Eye (tissue), 1 donor: Measurements from ENCODE around the gene C1orf115.
"Not testable (repeated sequence)": the region's sequence is repeated elsewhere in the genome, so short reads cannot be mapped to it uniquely, and the experiment has no call there.

Experiments used
- DNase-seq: peaks from one replicate; pipeline ENCODE4 v3.0.0-alpha.2; 2015

C1orf115 gene

DNA sequence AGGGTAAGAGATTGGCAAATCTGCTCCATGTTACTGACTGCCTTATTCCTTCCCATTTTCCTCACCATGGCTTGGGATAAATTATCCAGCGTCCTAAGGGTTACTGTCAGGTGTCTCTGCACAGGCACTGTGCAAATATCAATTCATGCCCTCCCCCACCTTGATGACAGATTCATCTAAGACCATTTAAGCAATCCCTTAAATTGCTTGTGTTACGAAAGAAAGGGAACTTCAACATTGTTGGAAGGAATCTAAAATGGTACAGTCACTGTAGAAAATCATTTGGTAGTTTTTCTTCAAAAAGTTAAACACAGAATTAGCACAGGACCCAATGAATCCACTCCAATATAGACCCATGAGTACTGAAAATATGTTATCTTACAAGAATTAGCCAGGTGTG is 40.3 kb downstream of the C1orf115 start:
- no peak for DNase-seq

DNA sequence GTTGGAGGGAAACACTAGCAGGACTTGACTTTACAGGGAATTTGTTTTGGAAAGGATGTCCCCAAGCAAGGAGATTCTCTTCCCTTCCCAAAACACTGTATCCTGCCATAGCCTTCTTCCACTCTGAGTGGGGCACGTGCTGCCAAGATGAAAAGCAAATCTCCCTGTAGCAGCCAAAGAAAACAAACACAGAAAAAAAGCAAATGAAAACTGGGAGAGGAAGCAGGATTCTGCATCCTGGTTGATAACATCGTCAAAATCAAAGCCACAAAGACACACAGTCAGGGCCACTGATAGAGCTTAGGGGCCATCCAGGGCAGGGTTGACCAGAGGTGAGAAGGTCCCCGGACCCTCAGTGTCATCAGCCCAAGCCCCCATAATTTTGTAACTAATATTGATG is 42.0 kb downstream of the C1orf115 start:
- no peak for DNase-seq

DNA sequence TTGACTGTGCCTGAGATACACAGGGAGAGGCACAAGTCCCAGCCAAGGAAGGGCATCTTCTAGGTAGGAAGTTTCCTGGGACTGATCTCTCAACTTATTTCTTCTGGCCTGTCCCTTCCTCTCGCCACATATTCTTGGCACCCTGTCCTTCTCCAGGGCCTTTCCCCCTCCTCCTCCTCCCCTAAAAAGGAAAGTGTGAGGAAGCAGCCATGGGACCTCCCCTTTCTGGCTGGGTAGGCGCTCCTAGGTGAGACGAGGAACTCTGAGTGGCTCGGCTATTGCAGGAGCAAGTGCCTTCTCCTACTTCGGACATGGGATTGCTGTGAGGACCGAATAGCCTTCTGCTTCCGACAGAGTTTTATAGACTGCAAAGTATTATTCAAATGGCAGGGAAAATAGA is 42.5 kb downstream of the C1orf115 start:
- no peak for DNase-seq

DNA sequence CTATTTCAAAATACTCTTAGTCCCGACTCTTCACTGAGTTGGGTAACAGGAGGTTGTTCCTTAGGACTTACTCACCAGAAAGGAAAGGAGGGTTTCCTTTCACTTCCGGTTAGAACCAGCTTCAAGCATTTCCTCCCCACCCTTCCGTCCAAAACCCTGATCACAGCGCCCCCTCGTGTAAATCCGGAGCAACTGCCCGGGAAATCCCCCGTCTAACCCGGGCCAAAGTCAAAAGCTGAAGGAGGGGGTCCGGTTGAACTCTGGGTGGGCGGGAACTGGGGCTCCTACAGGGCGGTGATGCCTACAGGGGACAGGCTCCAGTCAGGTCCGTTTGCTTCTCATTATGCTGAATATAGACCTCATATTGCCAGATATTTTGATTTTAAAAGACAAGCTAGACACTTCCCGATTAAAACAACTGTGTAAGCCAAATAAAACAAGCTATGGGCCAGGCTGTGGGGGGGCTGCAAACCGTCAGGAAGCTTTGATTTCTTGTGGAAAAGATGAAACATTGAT is 43.0 kb downstream of the C1orf115 start:
- DNase-seq = peak; percentile 88

DNA sequence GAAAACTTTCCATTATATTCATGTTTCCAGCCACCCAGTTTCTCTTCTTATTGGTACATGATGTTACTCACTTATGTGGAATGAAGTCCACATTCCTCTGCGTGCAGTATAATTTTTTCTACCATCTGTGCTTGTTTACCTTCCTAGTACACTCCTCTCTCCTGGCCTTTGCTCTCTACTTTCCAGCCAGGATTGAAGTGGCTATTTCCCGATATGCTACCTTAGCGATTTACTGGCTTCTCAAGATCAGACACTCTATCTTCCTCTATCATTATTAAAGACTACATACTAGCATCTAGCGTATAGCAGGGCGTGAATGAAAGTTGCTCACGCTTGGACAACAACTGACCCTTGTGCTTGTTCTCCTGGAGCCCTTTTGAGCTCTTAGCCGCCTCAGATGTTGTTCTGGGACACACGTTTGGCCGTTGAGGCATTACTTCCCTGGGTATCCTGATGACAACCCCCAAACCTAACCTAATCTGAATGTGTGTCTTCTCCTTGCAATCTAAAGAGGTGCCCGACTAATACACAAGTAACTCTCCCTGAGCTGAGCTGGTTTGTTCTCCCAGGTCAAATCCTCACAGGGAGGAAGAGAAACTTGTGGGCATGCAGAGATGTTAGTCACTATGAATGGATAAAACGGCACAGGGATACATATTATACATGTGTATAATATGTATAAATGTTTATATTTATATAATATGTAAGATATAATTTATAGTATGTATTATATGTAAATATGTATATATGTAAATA is 44.6 kb downstream of the C1orf115 start:
- DNase-seq = no peak

DNA sequence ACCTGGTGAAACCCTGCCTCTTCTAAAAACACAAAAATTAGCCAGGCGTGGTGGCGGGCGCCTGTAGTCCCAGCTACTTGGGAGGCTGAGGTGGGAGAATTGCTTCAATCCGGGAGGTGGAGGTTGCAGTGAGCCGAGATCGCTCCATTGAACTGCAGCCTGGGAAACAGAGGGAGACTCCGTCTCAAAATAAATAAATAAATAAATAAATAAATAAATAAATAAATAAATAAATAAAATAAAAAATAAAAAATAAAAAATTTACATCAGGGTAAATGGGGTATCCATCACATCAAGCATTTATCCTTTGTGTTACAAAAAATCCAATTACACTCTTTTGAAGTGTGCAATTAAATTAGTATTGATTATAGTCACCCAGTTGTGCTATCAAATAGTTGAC is 46.1 kb downstream of the C1orf115 start:
- DNase-seq = not testable (repeated sequence)

DNA sequence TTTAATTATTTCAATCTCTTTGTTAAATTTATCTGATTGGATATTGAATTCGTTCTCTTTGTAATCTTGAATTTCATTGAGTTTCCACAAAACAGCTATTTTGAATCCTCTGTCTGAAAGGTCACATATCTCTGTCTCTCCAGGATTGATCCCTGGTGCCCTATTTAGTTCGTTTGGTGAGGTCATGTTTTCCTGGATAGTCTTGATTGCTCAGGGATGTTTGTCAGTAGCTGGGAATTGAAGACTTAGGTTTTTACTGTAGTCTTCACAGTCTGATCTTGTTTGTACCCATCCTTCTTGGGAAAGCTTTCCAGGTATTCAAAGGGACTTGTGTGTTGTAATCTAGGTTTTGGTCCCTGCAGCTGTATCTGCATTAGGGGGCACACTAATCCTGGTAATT is 51.2 kb downstream of the C1orf115 start:
- no peak for DNase-seq

DNA sequence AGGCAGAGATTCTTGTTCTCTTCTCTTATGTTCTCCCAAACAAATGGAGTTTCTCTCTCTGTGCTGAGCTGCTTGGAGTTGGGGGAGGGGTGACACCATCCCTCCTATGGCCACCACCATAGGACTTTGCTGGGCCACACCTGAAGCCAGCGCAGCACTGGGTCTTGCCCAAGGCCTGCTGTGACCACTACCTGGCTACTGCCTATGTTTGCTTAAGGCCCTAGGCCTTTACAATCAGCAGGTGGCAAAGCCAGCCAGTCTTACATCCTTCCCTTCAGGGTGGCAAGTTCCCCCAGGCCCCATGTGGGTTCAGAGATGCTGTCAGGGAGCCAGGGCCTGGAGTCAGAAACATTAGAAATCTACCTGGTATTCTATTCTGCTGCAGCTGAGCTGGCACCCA is 51.7 kb downstream of the C1orf115 start:
- DNase-seq = no peak

DNA sequence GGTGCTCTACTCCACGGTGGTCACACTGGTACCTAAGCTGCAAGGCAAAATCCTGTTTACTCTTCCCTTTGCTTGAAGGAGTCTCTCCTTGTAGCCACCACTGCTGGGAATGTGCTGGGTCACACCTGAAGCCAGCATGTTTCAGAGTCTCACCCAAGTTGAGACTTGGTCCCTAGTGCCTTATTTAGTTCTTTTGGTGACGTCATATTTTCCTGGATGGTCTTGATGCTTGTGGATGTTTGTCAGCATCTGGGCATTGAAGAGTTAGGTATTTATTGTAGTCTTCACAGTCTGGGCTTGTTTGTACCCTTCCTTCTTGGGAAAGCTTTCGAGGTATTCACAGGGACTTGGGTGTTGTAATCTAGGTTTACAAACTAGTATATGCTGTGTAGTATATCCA is 52.4 kb downstream of the C1orf115 start:
- DNase-seq = no peak

DNA sequence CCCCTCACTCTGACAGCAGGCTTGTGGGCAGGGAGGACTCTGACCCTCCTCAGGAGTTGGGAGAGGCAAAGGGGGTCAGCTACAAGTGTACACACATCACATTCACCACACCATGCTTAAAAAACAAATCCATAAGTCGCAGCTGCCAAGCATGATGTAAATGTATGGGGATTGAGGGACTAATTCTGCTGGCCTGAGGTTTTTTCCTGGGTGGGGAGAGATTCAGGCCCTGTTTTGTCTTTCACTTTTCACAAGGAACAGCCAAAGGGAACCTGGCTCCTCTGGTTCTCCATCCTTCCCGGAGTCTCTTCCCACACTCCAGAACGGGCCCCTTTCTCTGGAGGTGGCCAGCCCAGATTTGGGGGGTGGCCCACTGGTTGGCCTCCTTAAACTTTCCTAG is 56.7 kb downstream of the C1orf115 start:
- peak; percentile 21 for DNase-seq

DNA sequence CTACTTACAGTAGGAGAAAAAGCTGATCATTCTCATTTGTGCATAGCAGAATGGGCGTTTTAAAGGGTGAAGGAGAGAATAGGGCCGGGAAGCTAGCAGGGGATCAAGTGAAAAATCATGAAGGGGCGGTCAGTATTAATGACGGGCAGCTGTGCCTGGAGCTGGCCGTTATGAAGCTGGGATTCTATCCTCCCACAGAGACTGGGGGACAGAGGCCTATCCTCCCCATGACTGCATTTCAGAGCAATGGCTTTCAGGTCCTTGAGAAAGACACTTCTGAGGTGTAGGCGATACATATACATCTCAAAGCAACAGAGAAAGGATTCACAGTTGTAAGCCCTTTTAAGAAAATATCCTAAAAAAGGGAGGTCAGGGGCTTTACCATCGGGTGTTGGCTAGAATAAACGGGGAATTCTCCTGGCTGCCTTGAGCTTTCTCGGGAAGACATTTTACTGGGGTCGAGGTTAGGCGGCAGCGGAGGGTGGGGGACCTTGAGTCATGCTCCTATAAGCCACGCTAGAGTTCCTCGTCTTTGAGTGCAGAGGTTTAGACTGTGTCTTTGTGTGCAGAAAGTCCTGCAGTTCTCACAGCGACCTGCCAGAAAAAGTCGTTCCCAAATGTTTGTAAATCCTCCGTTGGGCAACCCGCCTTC is 57.4 kb downstream of the C1orf115 start:
- DNase-seq = no peak

DNA sequence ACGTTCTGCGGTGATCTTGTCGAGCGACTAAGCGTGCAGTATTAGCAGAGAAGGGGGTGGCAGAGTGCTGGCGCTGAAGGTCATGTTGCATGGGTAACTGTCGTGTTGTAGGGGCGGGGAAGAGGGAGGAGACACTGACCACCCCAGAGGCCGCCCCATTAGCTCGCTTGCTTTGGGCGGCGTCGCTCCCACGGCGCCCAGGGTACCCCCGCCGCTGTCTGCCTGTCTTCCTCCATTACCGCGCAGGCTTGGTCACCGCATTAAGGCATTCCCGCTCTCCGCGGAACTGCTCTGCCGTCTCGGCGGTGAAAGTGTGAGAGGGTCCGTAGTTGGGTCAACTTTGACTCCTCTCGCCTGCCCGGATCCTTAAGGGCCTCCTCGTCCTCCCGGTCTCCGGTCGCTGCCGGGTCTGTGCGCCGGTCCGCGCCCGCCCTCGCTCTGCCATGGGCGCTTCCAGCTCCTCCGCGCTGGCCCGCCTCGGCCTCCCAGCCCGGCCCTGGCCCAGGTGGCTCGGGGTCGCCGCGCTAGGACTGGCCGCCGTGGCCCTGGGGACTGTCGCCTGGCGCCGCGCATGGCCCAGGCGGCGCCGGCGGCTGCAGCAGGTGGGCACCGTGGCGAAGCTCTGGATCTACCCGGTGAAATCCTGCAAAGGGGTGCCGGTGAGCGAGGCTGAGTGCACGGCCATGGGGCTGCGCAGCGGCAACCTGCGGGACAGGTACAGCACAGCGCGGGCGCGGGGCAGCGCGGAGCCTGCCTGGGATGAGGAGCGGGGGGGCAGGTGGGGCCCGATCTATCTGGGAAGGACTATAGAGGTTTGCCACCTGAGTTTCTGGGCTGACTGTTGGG is 58.1 kb downstream of the C1orf115 start, which contains the start of gene MTARC2:
Gene MTARC2, plus strand, starts transcription at position 234 of the 846 bp plus-strand sequence. Its CDS starts 210 bp downstream, at position 444.
- DNase-seq = peak; percentile 91
